ENCODE results near the gene YAF2. TPM values are rescaled to one million over a fixed set of nuclear protein-coding genes. Genes with fewer than 3 reads are reported as not detected.

The YAF2 gene
- total RNA-seq, 2 donors from 2014 or later: 10.0 to 14.4 TPM

DNA sequence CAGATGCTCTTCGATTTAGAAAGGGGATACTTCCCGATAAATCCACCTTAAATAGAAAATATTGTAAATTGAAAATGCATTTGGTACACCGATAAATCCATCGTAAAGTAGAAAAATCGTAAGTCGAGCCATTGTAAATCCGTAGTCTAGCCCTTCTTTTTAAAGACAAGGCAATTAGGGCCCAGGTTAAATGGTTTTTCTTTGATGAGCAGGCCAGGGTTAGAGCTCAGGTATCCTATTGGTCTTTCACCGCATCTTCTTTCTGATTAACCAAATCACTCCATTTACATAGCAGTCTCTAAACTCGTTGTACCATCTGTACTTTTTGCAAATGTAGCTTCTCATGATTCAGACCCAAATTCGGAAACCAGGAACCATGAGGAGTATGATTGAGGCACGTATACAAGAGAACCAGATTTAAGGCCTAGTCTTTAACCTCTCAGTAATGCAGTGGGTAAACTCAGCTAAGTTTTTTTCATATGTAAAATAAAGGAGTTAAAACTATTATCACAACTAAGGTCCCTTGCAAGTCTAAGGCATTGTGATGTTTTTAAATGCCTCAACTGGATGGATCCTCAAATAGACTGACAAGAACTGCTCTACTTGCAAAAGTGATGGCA lies 2.2 kb upstream of the YAF2 start:
- H3K27me3 ChIP-seq (replicated peaks; ENCODE audit: insufficient read depth): no peaks in the 10 kb centered on the region
- no peak for TF ChIP-seq POLR2A (IDR thresholded peaks at IDR 0.05)
- TF ChIP-seq CTCF (IDR thresholded peaks at IDR 0.05): no peak
- no peak for TF ChIP-seq POLR2AphosphoS5 (IDR thresholded peaks at IDR 0.05)
- no peaks in the 10 kb centered on the region for H3K36me3 ChIP-seq
- no peak for DNase-seq (ENCODE audit: low spot score)
- no peaks in the 10 kb centered on the region for H3K4me1 ChIP-seq (replicated peaks)
- no peak overlapping the region for H3K4me3 ChIP-seq
- intact Hi-C loops (cut with DNase I): no loop called here
- WGBS: 91% methylated on average over 11 of the region's 11 CpGs
- H3K27ac ChIP-seq: no peak overlapping the region
- H3K9me3 ChIP-seq: no peaks in the 10 kb centered on the region

GRCh38 chr12:42237853-42238239 lies 202 bp downstream of the YAF2 start:
- no peaks in the 10 kb centered on the region for H3K36me3 ChIP-seq
- H3K4me1 ChIP-seq (replicated peaks): no peaks in the 10 kb centered on the region
- intact Hi-C loops (cut with DNase I): loop anchor here (5.0 to 10.0 kb wide), 3 partner anchors 89 to 247 kb away; partner anchors contain the start of genes GXYLT1, PPHLN1 and ZCRB1
- peak overlapping the region; percentile 86 to 92 for H3K27ac ChIP-seq
- H3K4me3 ChIP-seq: peak overlapping the region; percentile 79 to 84
- no peaks in the 10 kb centered on the region for H3K9me3 ChIP-seq
- H3K27me3 ChIP-seq (replicated peaks; ENCODE audit: insufficient read depth): no peaks in the 10 kb centered on the region
- WGBS: 0% methylated on average over 5 of the region's 54 CpGs
- no peak for DNase-seq (ENCODE audit: low spot score)
- TF ChIP-seq CTCF (IDR thresholded peaks at IDR 0.05) (no peak), POLR2A (IDR thresholded peaks at IDR 0.05) (no peak), POLR2AphosphoS5 (IDR thresholded peaks at IDR 0.05) (no peak)

- peak; percentile 70 for DNase-seq (ENCODE audit: low spot score)
- no peaks in the 10 kb centered on the region for H3K9me3 ChIP-seq
- no peaks in the 10 kb centered on the region for H3K27me3 ChIP-seq (replicated peaks; ENCODE audit: insufficient read depth)
- TF ChIP-seq POLR2A (IDR thresholded peaks at IDR 0.05) (peak; percentile 36), POLR2AphosphoS5 (IDR thresholded peaks at IDR 0.05) (peak; percentile 10), CTCF (IDR thresholded peaks at IDR 0.05) (peak in 2 of 4 experiments; percentile 39 to 53)
- H3K36me3 ChIP-seq: no peaks in the 10 kb centered on the region
- peak overlapping the region; percentile 86 to 92 for H3K27ac ChIP-seq
- under 1% methylated on average over 26 of the region's 56 CpGs for WGBS
- intact Hi-C loops (cut with DNase I): loop anchor here (5.0 to 10.0 kb wide), 3 partner anchors 90 to 248 kb away; partner anchors contain the start of genes GXYLT1, PPHLN1 and ZCRB1
- H3K4me3 ChIP-seq: peak overlapping the region; percentile 79 to 84
- no peaks in the 10 kb centered on the region for H3K4me1 ChIP-seq (replicated peaks)
Measured at GRCh38 chr12:42237052-42237852, 796 bp downstream of the YAF2 start.

- intact Hi-C loops (cut with DNase I): loop anchor here (5.0 to 10.0 kb wide), 3 partner anchors 91 to 249 kb away; partner anchors contain the start of genes GXYLT1, PPHLN1 and ZCRB1
- Histone ChIP-seq H3K4me1 (replicated peaks) (no peaks in the 10 kb centered on the region), H3K4me3 (no peak overlapping the region), H3K36me3 (no peaks in the 10 kb centered on the region), H3K27me3 (replicated peaks; ENCODE audit: insufficient read depth) (no peaks in the 10 kb centered on the region), H3K27ac (peak overlapping the region; percentile 46 to 47), H3K9me3 (no peaks in the 10 kb centered on the region)
- DNase-seq (ENCODE audit: low spot score): no peak
- WGBS: 59% methylated on average over 4 of the region's 4 CpGs
- no peak for TF ChIP-seq CTCF (IDR thresholded peaks at IDR 0.05)
- TF ChIP-seq POLR2A (IDR thresholded peaks at IDR 0.05): no peak
- no peak for TF ChIP-seq POLR2AphosphoS5 (IDR thresholded peaks at IDR 0.05)
Measured at GRCh38 chr12:42236017-42236416, 2.0 kb downstream of the YAF2 start.

All from prostate gland (tissue), 2 donors.